ENCODE data around the gene SCAND1.

DNA sequence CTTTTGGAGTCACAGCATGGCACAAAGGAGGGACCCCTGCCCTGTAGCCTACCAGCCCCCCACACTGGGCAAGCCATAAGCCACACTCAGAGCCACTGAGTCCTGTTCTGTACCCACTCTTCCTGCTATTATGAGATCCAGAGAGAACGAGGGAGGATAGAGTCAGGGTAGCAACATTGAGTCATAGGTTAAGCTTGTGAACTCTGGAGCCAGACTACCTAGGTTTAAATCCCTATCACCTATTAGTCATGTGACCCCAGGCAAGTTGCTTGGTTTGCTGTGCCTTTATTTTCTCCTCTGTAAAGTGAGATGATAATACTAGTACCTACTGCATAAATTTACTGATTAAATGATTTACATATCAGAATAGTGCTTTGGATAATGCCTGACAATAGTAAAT, 14.6 kb upstream of the SCAND1 start:
- TF ChIP-seq EZH2 (IDR thresholded peaks at IDR 0.05; ENCODE audit: low read length, missing control alignments): no peak
- TF ChIP-seq, protein P1, sequence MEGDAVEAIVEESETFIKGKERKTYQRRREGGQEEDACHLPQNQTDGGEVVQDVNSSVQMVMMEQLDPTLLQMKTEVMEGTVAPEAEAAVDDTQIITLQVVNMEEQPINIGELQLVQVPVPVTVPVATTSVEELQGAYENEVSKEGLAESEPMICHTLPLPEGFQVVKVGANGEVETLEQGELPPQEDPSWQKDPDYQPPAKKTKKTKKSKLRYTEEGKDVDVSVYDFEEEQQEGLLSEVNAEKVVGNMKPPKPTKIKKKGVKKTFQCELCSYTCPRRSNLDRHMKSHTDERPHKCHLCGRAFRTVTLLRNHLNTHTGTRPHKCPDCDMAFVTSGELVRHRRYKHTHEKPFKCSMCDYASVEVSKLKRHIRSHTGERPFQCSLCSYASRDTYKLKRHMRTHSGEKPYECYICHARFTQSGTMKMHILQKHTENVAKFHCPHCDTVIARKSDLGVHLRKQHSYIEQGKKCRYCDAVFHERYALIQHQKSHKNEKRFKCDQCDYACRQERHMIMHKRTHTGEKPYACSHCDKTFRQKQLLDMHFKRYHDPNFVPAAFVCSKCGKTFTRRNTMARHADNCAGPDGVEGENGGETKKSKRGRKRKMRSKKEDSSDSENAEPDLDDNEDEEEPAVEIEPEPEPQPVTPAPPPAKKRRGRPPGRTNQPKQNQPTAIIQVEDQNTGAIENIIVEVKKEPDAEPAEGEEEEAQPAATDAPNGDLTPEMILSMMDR (conservative IDR thresholded peaks at IDR 0.05 in 1 of 2, IDR thresholded peaks at IDR 0.05 in 1 of 2; ENCODE audit: low read depth in 1 of 2, low read length in 2 of 2): no peak

Measured in fibroblast of lung (primary cell).